ENCODE results near the gene BMP7.

Gene BMP7

DNA sequence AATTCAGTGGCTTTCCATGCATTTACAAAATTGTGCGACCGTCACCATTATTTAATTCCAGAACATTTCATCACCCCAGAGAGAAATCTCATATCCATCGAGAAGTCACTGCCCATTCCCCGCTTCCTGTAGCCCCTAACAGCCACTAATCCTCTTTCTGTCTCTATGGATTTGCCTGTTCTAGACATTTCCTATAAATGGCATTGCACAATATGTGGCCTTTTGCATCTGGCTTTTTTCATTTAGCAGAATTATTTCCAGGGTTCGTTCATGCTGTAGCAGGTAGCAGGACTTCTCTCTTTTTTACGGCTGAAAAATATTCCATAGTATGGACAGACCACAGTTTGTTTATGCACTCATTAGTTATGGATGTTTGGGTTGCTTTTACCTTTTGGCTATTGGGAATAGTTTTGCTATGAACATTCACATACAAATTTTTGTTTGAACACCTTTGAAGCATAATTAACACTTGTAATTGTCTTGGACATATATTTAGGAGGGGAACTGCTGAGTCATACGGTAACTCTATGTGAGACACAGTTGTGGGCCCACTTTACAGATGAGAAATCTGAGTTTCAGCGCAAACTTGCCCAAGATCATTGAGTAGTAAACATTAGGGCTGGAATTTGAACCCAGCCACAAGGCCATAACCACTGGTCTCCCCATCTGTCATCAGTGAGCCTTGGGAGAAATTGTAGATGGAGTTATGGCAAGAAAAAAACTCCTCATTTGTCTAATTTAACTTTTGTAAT lies 126.9 kb downstream of the BMP7 start:
- DNase-seq, result no peak

DNA sequence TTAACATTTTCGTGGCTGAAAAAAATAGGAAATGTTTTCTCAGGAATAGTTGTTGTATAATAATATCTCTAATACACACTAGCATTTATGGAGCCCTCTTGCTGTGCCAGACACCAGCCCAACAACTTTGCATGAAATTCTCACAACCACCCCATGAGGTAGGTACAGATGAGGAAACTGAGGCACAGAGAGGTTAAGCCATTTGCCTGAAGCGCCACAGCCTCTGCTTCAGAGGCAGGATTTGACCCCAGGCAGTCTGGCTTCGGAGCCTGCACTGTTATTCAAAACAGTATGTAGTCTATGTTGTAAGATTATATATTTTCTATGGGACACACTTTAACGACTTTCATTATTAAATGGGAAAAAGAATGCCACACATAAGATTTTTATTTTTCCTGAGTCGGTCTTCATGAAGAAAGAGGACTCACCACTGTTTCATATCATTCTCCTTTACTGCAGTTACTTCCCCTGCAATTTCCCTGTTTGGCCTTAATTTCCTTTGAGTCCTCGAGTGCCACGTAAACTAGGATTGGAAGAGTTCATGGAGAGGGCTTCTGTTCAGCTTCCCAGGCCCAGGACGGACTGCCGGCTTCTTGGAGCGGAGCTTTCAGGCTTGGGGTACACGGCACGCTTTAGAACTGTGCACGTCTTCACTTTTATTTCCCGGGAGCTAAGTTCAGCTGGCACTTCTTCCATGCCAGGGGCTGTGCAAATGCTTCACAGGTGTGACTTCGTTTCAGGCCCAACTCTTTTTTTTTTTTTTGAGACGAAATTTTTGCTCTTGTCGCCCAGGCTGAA lies 128.0 kb downstream of the BMP7 start:
- DNase-seq, result no peak

DNA sequence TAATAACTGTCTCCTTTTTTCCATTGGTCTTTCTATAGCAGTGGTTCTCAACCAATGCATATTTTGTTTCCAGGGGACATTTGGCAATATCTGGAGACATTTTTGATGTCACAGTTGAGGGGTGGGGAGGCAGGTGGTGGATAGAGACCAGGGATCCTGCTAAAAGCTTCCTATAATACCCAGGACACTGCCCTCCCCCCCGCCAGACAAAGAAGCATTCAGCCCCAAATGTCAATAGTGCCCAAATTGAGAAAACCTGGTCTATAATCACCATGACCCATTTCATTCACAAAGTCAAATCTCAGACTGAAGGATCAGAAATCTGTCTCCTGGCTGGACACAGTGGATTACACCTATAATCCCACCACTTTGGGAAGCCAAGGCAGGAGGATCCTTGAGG lies 128.8 kb downstream of the BMP7 start:
- no peak for DNase-seq

DNA sequence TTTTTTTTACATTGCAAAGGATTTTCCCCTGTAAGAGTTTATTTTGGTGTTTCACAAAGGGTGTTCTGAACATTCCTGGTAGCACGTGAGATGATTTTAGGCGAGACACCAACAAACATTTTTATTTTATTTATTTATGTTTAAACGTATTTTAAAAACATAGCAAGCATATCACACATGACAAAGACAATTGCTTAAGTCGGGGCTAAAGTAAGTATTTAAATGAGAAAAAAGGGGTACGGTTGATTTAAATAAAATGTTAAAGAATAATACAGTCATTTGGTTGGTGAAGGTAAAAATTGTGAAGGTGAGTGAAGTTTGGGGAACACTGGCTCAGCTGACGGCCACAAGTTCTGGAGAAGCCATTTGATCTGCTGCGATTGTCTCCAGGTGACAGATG lies 129.7 kb downstream of the BMP7 start:
- DNase-seq, result no peak

DNA sequence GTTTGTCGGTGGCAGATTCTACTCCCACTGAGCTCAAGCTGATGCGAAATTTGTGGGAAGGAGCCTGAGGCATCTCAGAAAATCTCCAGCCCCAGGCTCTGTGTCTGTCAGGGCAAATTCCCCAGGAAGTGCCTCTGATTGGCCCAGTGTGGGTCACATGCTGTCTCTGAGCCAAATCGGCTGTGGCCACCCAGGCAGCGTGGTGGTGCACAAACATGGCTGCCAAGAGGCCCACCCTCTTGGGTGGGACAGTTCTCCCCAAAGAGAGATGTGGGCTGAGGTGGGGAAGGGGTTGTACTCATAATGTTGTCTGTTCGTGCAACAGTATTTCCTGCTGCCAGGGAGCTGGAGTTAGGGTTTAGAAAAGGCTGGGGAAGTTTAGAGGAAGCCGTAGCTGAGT lies 130.6 kb downstream of the BMP7 start:
- no peak for DNase-seq

DNA sequence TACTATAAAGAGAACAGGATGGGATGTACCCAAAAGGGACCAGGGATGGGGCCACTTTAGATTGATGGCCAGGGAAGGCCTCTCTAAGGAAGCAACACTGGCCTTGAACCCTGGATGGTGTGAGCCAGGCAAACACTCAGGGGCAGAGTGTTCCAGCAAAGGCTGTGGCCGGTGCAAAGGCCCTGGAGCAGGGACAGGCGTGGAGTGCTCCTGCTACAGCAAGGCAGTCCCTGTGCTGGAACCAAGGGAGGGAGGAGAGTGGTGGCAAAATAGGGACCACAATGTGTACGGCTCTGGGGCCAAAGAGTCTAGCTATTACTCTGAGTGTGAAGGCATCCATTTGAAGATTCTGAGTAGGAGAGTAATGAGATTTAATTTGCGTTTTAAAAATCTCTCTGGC lies 131.6 kb downstream of the BMP7 start:
- no peak for DNase-seq

DNA sequence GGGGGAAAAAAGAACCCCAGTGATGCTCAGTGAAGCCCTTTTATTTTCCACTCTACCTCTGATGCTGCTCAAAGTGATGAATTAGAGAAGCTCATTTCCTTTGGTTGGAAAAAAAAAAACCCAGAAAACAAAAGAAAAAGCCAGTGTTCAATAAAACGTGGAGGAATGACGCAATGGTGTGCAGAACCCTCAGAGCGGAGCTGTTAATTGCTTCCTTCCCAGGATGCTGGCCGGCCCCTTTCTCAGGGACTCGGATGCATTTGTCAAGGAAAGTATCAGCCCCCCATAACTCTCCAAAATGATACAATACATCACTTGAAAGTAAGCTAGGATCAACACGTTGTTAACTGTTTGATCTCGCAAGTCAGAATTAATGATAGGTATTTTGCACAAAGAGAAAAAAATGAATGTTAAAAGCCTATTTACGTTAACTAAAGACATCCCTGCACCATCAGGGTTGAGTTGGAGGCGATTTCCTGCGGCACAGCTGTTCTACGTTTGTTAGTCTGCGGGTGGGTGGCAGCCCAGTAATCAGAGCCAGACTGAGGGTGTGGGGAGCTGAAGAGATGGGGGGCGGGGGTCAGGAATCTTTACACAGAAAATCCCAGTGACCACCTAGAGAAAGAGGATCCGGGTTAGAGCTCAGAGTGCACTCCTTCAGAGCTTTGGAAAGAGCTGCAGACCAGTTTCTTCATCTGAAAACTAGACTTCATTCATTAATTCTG lies 132.4 kb downstream of the BMP7 start:
- DNase-seq, result no peak

DNA sequence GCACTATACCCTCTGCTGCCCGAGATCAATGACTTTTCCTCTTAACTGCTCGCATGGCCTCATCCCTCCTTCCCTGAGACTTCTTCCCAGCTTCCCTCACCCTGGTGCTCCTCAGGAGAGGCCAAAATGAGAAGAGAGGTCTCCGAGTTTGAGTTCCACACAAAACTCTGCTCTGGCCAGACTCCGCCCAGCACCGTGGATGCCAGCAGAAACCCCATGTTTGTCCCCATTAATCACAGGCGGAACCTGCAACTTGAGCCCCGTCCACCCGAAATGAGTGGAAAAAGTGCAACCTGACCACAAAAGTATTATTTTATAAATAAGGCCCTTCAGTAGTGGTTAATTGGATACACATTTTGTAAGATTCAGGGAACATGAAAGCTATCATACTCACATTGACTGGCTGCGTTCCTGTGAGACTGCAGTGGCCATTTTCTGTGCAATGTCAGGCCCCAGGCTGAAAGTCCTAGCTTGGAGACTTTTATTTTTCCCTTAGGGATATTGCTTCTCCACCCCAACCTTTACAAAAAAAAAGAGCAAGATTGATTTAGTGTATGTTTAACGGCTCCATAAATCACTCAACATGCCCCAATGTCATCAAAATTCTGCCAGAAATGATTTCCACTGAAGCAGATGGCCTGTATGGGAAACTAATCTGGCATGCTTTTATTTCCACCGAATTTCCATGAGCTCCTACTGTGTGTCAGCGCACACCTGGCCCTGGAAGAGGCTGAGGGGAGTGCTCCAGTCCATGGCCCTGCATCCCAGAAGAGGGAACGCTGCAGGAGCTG lies 134.6 kb downstream of the BMP7 start:
- no peak for DNase-seq

DNA sequence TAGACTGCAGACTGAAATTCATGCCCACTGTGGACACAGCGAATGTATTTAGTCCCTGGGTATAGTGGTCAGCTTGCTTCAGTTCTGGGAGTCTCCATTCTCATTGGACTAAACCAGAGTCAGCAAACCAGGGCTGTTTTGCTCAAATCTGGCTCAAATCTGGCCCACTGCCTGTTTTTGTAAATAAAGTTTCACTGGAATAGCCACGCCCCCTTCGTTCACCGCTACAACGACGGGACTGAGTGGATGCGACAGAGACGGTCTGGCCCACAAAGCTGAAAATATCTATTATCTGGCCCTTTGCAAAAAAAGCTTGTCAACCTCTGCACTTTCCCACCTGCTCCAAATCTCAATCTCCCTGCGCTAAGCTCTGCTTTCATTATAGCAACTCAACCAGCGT lies 135.4 kb downstream of the BMP7 start:
- no peak for DNase-seq

DNA sequence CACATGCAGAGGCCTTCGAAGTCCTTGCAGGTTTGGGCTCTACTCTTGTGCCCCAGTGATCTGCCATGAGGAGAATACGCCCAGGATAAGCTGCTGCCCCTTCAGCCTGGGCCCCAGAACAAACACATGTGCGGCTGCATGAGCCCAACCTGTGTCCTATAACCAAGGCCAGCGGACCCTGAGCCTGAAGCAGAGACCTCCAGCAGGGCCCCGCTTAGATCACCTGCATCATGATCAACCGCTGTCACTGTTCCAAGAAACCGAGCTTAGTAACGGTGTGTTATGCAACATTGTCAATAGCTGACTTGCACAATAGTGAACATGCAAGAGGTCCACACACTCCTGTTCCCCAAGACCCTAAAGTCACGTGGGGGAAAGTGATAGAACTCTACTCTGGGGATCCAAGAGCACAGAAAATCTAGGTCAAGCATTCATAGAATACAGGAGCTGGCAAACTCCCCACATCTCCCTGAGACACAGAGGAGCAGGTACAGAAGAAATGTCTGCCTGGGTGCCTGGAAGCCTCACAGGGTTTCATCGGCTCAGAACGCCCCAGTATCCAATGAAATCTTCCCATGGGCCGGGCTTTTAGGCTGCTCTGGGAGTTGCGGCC lies 136.2 kb downstream of the BMP7 start:
- DNase-seq, result no peak

DNA sequence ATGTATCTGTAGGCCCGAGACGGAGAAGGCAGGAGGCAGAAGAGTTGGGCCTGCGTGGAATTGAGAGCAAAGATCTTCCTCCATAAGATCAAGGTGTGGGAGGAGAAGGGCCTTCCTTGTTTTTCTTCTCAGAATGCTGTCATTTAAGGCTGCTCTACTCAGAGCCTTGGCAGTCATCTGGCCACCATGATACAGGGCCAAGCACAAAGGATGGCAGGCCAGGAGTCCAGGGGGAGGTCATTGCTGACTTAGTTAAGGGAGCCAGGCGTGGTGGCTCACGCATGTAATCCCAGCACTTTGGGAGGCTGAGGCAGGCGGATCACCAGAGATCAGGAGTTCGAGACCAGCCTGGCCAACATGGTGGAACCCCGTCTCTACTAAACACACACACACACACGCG lies 137.1 kb downstream of the BMP7 start:
- no peak for DNase-seq

DNA sequence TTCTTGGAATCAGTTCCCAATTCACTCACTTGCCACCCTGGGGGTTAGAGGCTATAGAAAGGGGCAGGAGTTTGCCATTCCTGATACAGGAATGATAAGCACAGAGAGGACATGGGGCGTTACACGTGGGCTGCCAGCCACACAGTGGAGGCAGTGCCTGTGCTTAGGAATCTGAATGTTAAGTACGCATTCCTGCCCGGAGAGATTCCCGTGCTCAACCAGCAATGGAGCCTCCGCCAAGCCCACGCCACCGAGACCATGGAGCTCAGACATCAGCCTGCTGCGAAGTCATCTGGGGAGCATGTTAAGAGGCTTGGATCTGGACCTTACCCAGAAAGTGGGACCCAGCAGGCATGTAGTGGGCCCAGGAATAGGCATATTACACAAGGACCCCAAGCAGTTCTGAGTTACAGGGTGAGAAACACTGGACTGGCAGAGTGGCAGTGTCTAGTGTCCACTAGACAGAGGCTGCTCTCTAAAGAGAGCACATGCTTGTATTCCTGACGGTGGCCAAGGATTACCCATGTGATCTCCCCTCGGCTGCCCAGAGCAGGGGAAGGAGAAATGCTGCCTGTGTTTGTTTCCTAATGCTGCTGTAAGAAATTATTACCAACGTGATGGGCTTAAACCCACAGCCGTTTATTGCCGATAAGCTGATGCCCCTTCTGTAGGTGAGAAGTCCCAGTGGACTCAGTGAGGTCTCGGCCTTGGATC lies 138.2 kb downstream of the BMP7 start:
- no peak for DNase-seq

DNA sequence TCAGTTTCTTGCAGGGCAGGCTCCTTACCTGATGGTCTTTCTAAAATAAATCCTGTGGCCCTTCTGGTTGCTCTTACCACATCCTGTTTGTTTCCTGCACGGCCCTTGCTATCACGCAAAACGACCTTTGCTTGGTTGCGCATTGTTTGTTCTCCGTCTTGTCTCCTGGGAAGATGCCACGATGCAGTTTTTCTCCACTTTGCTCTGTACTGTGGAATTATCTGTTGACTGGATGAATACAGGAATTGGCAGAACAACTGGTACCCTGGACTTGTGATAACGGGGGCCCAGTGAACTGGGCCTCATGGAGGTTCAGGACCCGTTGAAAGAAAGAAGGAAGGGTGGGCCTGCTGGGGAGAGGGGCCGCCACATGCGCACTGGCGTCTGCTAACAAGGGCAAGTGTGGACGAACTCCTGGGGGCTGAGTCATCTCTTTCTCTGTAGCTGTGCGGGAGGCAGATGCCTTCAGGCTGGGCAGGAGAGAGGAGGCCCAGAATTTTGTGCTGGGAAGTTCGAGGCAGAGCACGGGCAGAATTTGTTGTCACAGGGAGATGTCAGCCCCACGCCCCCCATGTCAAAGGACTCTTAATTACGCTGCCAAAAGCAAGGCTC lies 139.9 kb downstream of the BMP7 start:
- no peak for DNase-seq

DNA sequence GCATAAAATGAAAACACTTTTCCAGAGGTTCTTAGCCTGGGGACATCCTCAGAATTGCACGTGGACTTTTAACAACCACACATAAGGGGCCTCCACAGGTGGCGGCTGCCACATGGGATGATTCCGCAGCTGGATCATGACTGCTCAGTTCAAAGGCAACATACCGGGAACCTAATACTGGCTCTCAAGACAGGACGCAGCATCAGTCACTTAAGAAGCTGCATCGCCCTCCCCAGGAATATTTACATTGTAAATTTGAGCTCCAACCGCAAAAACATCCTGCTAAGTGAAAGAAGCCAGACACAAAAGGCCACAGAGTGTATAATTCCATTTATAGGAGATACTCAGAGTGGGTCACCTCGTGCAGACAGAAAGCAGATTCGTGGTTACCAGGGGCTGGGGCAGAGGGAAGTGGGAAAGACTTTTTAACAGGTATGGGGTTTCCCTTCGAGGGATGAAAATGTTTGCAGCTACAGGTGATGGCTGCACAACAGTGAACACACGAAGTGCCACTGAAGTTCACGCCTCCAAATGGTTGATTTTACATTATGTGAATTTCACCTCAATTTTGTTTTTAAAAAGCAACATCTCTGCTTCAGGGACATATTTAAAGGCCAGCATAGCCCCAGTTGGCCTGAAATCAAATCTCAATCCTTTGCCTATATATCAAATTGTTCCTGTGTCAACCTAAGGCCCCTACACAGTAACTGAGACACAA lies 141.5 kb downstream of the BMP7 start:
- no peak for DNase-seq

DNA sequence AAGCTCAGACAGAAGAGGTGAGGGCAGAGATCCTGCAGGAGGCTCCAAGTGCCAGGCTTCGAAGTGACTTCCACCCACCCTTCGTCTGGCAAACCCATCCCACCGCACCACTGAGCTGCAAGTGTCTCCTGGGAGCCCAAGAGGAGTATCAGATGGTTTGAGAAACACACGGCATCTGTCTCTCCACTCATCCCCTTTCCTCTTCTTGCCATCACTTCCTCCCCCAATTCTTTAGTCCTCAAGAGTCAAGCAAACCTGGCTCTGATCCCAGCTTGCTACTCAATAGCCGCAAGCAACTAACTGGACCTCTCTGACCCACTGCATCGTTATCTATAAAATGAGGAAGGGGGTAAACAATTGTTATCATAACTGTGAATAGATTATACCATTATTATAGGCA lies 142.1 kb downstream of the BMP7 start:
- no peak for DNase-seq

DNA sequence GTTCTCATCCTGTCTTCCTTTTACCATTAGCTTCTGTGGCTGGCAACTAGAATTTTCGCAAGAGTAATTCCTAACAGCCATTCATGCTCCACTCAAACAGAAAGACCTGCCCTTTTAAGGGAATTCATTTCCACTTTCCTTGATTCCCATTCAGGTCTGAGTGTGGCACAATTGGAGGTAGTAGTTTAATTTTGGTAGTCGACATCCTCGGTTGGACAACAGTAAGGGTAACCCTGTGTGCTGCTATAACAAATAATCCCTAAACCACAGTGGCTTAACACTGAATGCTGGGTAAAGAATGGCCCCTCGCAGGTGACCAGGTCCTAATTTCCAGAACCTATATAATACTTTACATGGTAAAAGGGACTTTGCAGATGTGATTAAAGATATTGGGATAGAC lies 142.9 kb downstream of the BMP7 start:
- no peak for DNase-seq

DNA sequence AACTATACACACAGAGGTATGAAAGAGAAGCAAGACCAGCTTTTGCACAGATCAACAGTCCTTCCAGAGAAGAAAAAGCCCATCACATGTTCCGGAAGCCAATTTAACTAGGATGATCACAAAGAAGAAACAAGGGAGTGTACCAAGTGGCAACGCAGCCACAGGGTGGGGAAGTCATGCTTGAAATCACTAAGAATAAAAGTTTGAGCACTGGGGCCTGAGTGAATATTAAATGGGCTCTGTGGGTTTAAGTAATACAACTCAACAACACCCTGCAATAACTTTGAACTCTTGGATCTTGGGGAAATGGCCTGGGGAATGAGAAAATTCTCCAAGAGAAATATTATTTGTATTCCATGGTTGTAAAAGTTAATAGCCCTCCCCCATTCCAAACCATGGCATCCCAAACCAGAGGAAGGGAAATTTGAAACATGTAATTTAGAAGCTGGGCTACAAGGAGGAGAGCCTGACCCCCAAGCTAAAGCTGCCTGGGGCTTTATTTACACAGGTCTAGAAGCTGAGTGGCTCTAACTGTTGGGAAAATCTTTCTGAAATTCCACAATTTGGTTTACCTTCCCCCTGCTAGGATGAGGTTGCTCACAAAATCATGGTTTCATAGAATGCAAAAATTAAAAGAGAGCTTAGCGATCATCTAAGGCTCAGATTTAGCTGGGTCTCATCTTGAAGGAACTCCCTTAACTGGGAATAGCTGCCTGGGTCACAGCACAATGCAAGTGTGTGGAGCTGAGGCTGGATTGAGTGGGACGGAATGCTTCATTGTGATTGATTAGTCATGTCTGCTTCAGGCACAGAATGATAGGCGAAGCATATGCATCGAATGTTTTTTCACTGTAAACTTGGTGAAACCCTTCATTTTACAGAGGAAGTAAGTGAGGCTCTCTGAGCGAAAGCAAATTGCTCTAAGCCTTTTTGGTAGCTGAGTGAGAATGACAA lies 143.6 kb downstream of the BMP7 start:
- no peak for DNase-seq

DNA sequence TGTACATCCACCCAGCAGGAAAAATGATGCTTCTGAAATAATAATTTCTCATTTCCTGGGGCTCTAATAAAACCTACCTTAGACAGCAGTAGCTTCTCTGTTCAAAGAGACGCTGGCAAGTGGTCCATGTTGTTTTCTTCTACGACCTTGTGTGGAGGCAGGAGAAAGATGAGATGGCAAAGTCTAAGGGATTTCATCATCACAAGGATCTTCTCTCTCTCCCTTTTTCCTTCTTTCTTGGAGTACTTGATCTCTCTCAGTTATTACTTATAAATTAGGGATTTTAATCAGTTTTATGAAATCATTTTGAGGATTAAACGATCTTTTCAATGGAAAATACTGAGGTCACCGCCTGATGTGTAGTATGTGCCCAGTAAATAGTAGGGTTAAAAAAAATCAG lies 147.5 kb downstream of the BMP7 start:
- no peak for DNase-seq

Measured in activated CD4-positive, alpha-beta T cell treated with anti-CD3 and anti-CD28 coated beads for 1 hour (primary cell).